Measurements from ENCODE around the gene ATP7B. TPM values are rescaled to one million over a fixed set of nuclear protein-coding genes. Genes with fewer than 3 reads are reported as not detected.

Gene ATP7B
- polyA plus RNA-seq, 4 donors, result 8.1 to 31.3 (median 13.5) TPM

GRCh38 chr13:51907040-51907732 lies 104.1 kb downstream of the ATP7B start:
- no peak for FAIRE-seq
- DNase-seq, result no peak
- H3K9me3 ChIP-seq (ENCODE audit: control insufficient read depth in 2 of 2, insufficient read depth in 1 of 2, low read depth in 1 of 2, low read length in 1 of 2), result peaks cover 0 to 4% of the 10 kb centered on the region in 2 donors
- no peak overlapping the region for H3K4me3 ChIP-seq (ENCODE audit: low read depth in 1 of 3, low read length in 3 of 3)
- H3K4me1 ChIP-seq (ENCODE audit: control insufficient read depth in 3 of 3, insufficient read depth in 2 of 3, low read depth in 1 of 3, low read length in 2 of 3), result peaks cover 0 to 2% (median 0%) of the 10 kb centered on the region in 3 donors
- H3K27me3 ChIP-seq (ENCODE audit: control insufficient read depth in 3 of 3, insufficient read depth in 3 of 3, low read length in 3 of 3), result no peaks in the 10 kb centered on the region
- 77 to 83% (median 81%) methylated on average over 8 of the region's 8 CpGs for WGBS, 3 donors
- peaks cover 0 to 36% (median 0%) of the 10 kb centered on the region in 3 donors for H3K36me3 ChIP-seq (ENCODE audit: control insufficient read depth in 3 of 3, insufficient read depth in 2 of 3, low read depth in 1 of 3, low read length in 3 of 3)
- H3K27ac ChIP-seq (ENCODE audit: low read depth in 1 of 3, low read length in 2 of 3), result no peak overlapping the region

- WGBS, 3 donors, result 54 to 58% (median 58%) methylated on average over 3 of the region's 3 CpGs
- DNase-seq (no peak), FAIRE-seq (no peak)
- peaks cover 0 to 34% (median 0%) of the 10 kb centered on the region in 3 donors for H3K36me3 ChIP-seq (ENCODE audit: control insufficient read depth in 3 of 3, insufficient read depth in 2 of 3, low read depth in 1 of 3, low read length in 3 of 3)
- peaks cover 0 to 4% of the 10 kb centered on the region in 2 donors for H3K9me3 ChIP-seq (ENCODE audit: control insufficient read depth in 2 of 2, insufficient read depth in 1 of 2, low read depth in 1 of 2, low read length in 1 of 2)
- H3K27me3 ChIP-seq (ENCODE audit: control insufficient read depth in 3 of 3, insufficient read depth in 3 of 3, low read length in 3 of 3), result no peaks in the 10 kb centered on the region
- H3K27ac ChIP-seq (ENCODE audit: low read depth in 1 of 3, low read length in 2 of 3), result no peak overlapping the region
- no peak overlapping the region for H3K4me3 ChIP-seq (ENCODE audit: low read depth in 1 of 3, low read length in 3 of 3)
- peaks cover 0 to 2% (median 0%) of the 10 kb centered on the region in 3 donors for H3K4me1 ChIP-seq (ENCODE audit: control insufficient read depth in 3 of 3, insufficient read depth in 2 of 3, low read depth in 1 of 3, low read length in 2 of 3)
Observed at GRCh38 chr13:51906581-51906980, 104.7 kb downstream of the ATP7B start.

GRCh38 chr13:51905787-51906186 lies 105.5 kb downstream of the ATP7B start:
- 84 to 95% (median 94%) methylated on average over 6 of the region's 6 CpGs for WGBS, 3 donors
- H3K36me3 ChIP-seq (ENCODE audit: control insufficient read depth in 3 of 3, insufficient read depth in 2 of 3, low read depth in 1 of 3, low read length in 3 of 3), result peaks cover 0 to 29% (median 0%) of the 10 kb centered on the region in 3 donors
- peaks cover 0 to 2% (median 0%) of the 10 kb centered on the region in 3 donors for H3K4me1 ChIP-seq (ENCODE audit: control insufficient read depth in 3 of 3, insufficient read depth in 2 of 3, low read depth in 1 of 3, low read length in 2 of 3)
- FAIRE-seq (no peak), DNase-seq (no peak)
- H3K27ac ChIP-seq (ENCODE audit: low read depth in 1 of 3, low read length in 2 of 3), result no peak overlapping the region
- no peak overlapping the region for H3K4me3 ChIP-seq (ENCODE audit: low read depth in 1 of 3, low read length in 3 of 3)
- H3K27me3 ChIP-seq (ENCODE audit: control insufficient read depth in 3 of 3, insufficient read depth in 3 of 3, low read length in 3 of 3), result no peaks in the 10 kb centered on the region
- no peaks in the 10 kb centered on the region for H3K9me3 ChIP-seq (ENCODE audit: control insufficient read depth in 2 of 2, insufficient read depth in 1 of 2, low read depth in 1 of 2, low read length in 1 of 2)

- Histone ChIP-seq H3K9me3 (ENCODE audit: control insufficient read depth in 2 of 2, insufficient read depth in 1 of 2, low read depth in 1 of 2, low read length in 1 of 2) (no peaks in the 10 kb centered on the region), H3K4me1 (ENCODE audit: control insufficient read depth in 3 of 3, insufficient read depth in 2 of 3, low read depth in 1 of 3, low read length in 2 of 3) (no peaks in the 10 kb centered on the region), H3K36me3 (ENCODE audit: control insufficient read depth in 3 of 3, insufficient read depth in 2 of 3, low read depth in 1 of 3, low read length in 3 of 3) (peaks cover 0 to 25% (median 0%) of the 10 kb centered on the region in 3 donors), H3K4me3 (ENCODE audit: low read depth in 1 of 3, low read length in 3 of 3) (no peak overlapping the region), H3K27ac (ENCODE audit: low read depth in 1 of 3, low read length in 2 of 3) (no peak overlapping the region), H3K27me3 (ENCODE audit: control insufficient read depth in 3 of 3, insufficient read depth in 3 of 3, low read length in 3 of 3) (no peaks in the 10 kb centered on the region)
- WGBS, 3 donors, result 73 to 83% (median 74%) methylated on average over 4 of the region's 4 CpGs
- DNase-seq, result no peak
- FAIRE-seq, result no peak
Observed at GRCh38 chr13:51902776-51903175, 108.5 kb downstream of the ATP7B start.

GRCh38 chr13:51900471-51900870 lies 110.8 kb downstream of the ATP7B start:
- no peak for FAIRE-seq
- Histone ChIP-seq H3K27me3 (ENCODE audit: control insufficient read depth in 3 of 3, insufficient read depth in 3 of 3, low read length in 3 of 3) (no peaks in the 10 kb centered on the region), H3K4me3 (ENCODE audit: low read depth in 1 of 3, low read length in 3 of 3) (no peak overlapping the region), H3K4me1 (ENCODE audit: control insufficient read depth in 3 of 3, insufficient read depth in 2 of 3, low read depth in 1 of 3, low read length in 2 of 3) (no peaks in the 10 kb centered on the region), H3K36me3 (ENCODE audit: control insufficient read depth in 3 of 3, insufficient read depth in 2 of 3, low read depth in 1 of 3, low read length in 3 of 3) (peaks cover 0 to 18% (median 0%) of the 10 kb centered on the region in 3 donors), H3K27ac (ENCODE audit: low read depth in 1 of 3, low read length in 2 of 3) (no peak overlapping the region), H3K9me3 (ENCODE audit: control insufficient read depth in 2 of 2, insufficient read depth in 1 of 2, low read depth in 1 of 2, low read length in 1 of 2) (no peaks in the 10 kb centered on the region)
- DNase-seq, result no peak
- 33 to 56% (median 36%) methylated on average over 1 of the region's 1 CpG for WGBS, 3 donors

GRCh38 chr13:51895906-51896888 lies 115.1 kb downstream of the ATP7B start:
- WGBS, 3 donors, result 50 to 57% (median 53%) methylated on average over 9 of the region's 9 CpGs
- no peak overlapping the region for H3K4me3 ChIP-seq (ENCODE audit: low read depth in 1 of 3, low read length in 3 of 3)
- no peak for FAIRE-seq

GRCh38 chr13:51894239-51894638 lies 117.0 kb downstream of the ATP7B start:
- no peaks in the 10 kb centered on the region for H3K9me3 ChIP-seq (ENCODE audit: control insufficient read depth in 2 of 2, insufficient read depth in 1 of 2, low read depth in 1 of 2, low read length in 1 of 2)

More at GRCh38 chr13:51895906-51896888, 115.1 kb downstream of the ATP7B start:
- peaks cover 0 to 10% (median 0%) of the 10 kb centered on the region in 3 donors for H3K36me3 ChIP-seq (ENCODE audit: control insufficient read depth in 3 of 3, insufficient read depth in 2 of 3, low read depth in 1 of 3, low read length in 3 of 3)
- no peaks in the 10 kb centered on the region for H3K27me3 ChIP-seq (ENCODE audit: control insufficient read depth in 3 of 3, insufficient read depth in 3 of 3, low read length in 3 of 3)
- H3K9me3 ChIP-seq (ENCODE audit: control insufficient read depth in 2 of 2, insufficient read depth in 1 of 2, low read depth in 1 of 2, low read length in 1 of 2), result no peaks in the 10 kb centered on the region
- H3K27ac ChIP-seq (ENCODE audit: low read depth in 1 of 3, low read length in 2 of 3), result no peak overlapping the region
- H3K4me1 ChIP-seq (ENCODE audit: control insufficient read depth in 3 of 3, insufficient read depth in 2 of 3, low read depth in 1 of 3, low read length in 2 of 3), result no peaks in the 10 kb centered on the region
- DNase-seq, result peak; percentile 57 to 60

GRCh38 chr13:51892657-51893056 lies 118.6 kb downstream of the ATP7B start:
- H3K4me1 ChIP-seq (ENCODE audit: control insufficient read depth in 3 of 3, insufficient read depth in 2 of 3, low read depth in 1 of 3, low read length in 2 of 3), result no peaks in the 10 kb centered on the region
- H3K36me3 ChIP-seq (ENCODE audit: control insufficient read depth in 3 of 3, insufficient read depth in 2 of 3, low read depth in 1 of 3, low read length in 3 of 3), result peaks cover 0 to 16% (median 0%) of the 10 kb centered on the region in 3 donors
- no peaks in the 10 kb centered on the region for H3K27me3 ChIP-seq (ENCODE audit: control insufficient read depth in 3 of 3, insufficient read depth in 3 of 3, low read length in 3 of 3)
- no peak overlapping the region for H3K4me3 ChIP-seq (ENCODE audit: low read depth in 1 of 3, low read length in 3 of 3)
- no peaks in the 10 kb centered on the region for H3K9me3 ChIP-seq (ENCODE audit: control insufficient read depth in 2 of 2, insufficient read depth in 1 of 2, low read depth in 1 of 2, low read length in 1 of 2)
- 10 to 44% (median 22%) methylated on average over 3 of the region's 3 CpGs for WGBS, 3 donors
- no peak overlapping the region for H3K27ac ChIP-seq (ENCODE audit: low read depth in 1 of 3, low read length in 2 of 3)
- FAIRE-seq (no peak), DNase-seq (no peak)

More at GRCh38 chr13:51894239-51894638, 117.0 kb downstream of the ATP7B start:
- WGBS, 3 donors, result 94 to 97% (median 95%) methylated on average over 4 of the region's 4 CpGs
- H3K27me3 ChIP-seq (ENCODE audit: control insufficient read depth in 3 of 3, insufficient read depth in 3 of 3, low read length in 3 of 3), result no peaks in the 10 kb centered on the region
- H3K36me3 ChIP-seq (ENCODE audit: control insufficient read depth in 3 of 3, insufficient read depth in 2 of 3, low read depth in 1 of 3, low read length in 3 of 3), result peaks cover 0 to 16% (median 0%) of the 10 kb centered on the region in 3 donors
- H3K27ac ChIP-seq (ENCODE audit: low read depth in 1 of 3, low read length in 2 of 3), result no peak overlapping the region
- no peaks in the 10 kb centered on the region for H3K4me1 ChIP-seq (ENCODE audit: control insufficient read depth in 3 of 3, insufficient read depth in 2 of 3, low read depth in 1 of 3, low read length in 2 of 3)
- DNase-seq (no peak), FAIRE-seq (no peak)
- no peak overlapping the region for H3K4me3 ChIP-seq (ENCODE audit: low read depth in 1 of 3, low read length in 3 of 3)
